A172 (cell line): Measurements from ENCODE around the gene ST13. TPM values are rescaled to one million over a fixed set of nuclear protein-coding genes. Genes with fewer than 3 reads are reported as not detected.
A peak's percentile ranks its signal among the peaks of the same experiment; 100 is the strongest.
"Not testable (repeated sequence)": the region's sequence is repeated elsewhere in the genome, so short reads cannot be mapped to it uniquely, and the experiment has no call there.

Source experiments
- DNase-seq: peaks from one replicate; pipeline ENCODE4 v3.0.0-alpha.2; 2015; ENCODE audit warnings: low spot score
- total RNA-seq: library from RNA; depleted of rRNA; stranded (reverse); fragments of >200 nt; shearing (Covaris generic); gene quantifications from 2 replicates; pipeline ENCODE4 v1.2.3, GENCODE V29; 2014

Gene ST13
- total RNA-seq, 1 experiment from 2014 or later = 210 TPM

GRCh38 chr22:40838486-40838885 lies 18.0 kb downstream of the ST13 start:
- no peak for DNase-seq

- DNase-seq = no peak
These were observed 21.8 kb downstream of the ST13 start for GRCh38 chr22:40834619-40835018.

- no peak for DNase-seq
These were observed 27.3 kb downstream of the ST13 start for GRCh38 chr22:40829131-40829530.

- peak; percentile 4 for DNase-seq
These were observed 29.3 kb downstream of the ST13 start for GRCh38 chr22:40826984-40827741.

- not testable (repeated sequence) for DNase-seq
These were observed 30.1 kb downstream of the ST13 start for GRCh38 chr22:40826292-40826691.

- no peak for DNase-seq
These were observed 33.0 kb downstream of the ST13 start for GRCh38 chr22:40823426-40823825.

GRCh38 chr22:40819599-40820140 lies 36.8 kb downstream of the ST13 start:
- DNase-seq = peak; percentile 19

GRCh38 chr22:40818747-40819598 lies 37.5 kb downstream of the ST13 start, which contains the start of gene SLC25A17:
TSS of gene SLC25A17 (minus strand) at chr22:40819346. CDS start at chr22:40819248, 98 bp downstream.
- DNase-seq = peak; percentile 61

- DNase-seq = no peak
These were observed 38.2 kb downstream of the ST13 start for GRCh38 chr22:40818192-40818746.

- no peak for DNase-seq
These were observed 38.7 kb downstream of the ST13 start for GRCh38 chr22:40817737-40818136.

GRCh38 chr22:40813912-40814315 lies 42.5 kb downstream of the ST13 start:
- no peak for DNase-seq

GRCh38 chr22:40808018-40808841 lies 48.2 kb downstream of the ST13 start:
- no peak for DNase-seq

- DNase-seq = no peak
These were observed 49.7 kb downstream of the ST13 start for GRCh38 chr22:40806711-40807110.

GRCh38 chr22:40805699-40806203 lies 50.7 kb downstream of the ST13 start:
- no peak for DNase-seq

GRCh38 chr22:40805239-40805638 lies 51.2 kb downstream of the ST13 start:
- no peak for DNase-seq

GRCh38 chr22:40803321-40803720 lies 53.1 kb downstream of the ST13 start:
- no peak for DNase-seq

- DNase-seq = no peak
These were observed 57.4 kb downstream of the ST13 start for GRCh38 chr22:40799008-40799407.

- DNase-seq = no peak
These were observed 59.0 kb downstream of the ST13 start for GRCh38 chr22:40797427-40797826.

GRCh38 chr22:40792451-40792850 lies 64.0 kb downstream of the ST13 start:
- no peak for DNase-seq

GRCh38 chr22:40791241-40791640 lies 65.2 kb downstream of the ST13 start:
- DNase-seq = no peak

- no peak for DNase-seq
These were observed 67.3 kb downstream of the ST13 start for GRCh38 chr22:40789131-40789530.
